Body of pancreas (tissue), 4 donors: ENCODE results near the gene TBX19.

Experiments
- CTCF ChIP-seq, 7 experiments: fragments of 450-650 bp in 4 of 7; fragments of 200-600 bp in 3 of 7; sonication (generic) in 3 of 7; IDR thresholded peaks; one replicate each; pipeline ENCODE4 v1.5.1; 2016 to 2019; ENCODE audit warnings: antibody characterized with exemption in 7 of 7
- POLR2A ChIP-seq, 3 donors: fragments of 450-650 bp; IDR thresholded peaks; one replicate each; pipeline ENCODE4 v1.6.1; 2016; ENCODE audit warnings: antibody characterized with exemption in 3 of 3, mild to moderate bottlenecking in 2 of 3

- no peak for TF ChIP-seq CTCF (IDR thresholded peaks at IDR 0.05)
- TF ChIP-seq POLR2A (IDR thresholded peaks at IDR 0.05) = no peak
Observed at GRCh38 chr1:168341483-168341975, 60.9 kb downstream of the TBX19 start.
